HG03575 (cell line): ENCODE measurements around the gene VIPR2.

ENCODE experiments used
- ATAC-seq: cut with Tn5 transposase; IDR thresholded peaks from one replicate; pipeline ENCODE4 v1.9.1; 2021; ENCODE audit not compliant: unreplicated experiment, insufficient number of reproducible peaks, low FRiP score; ENCODE audit errors: extremely low read depth

VIPR2 gene

DNA sequence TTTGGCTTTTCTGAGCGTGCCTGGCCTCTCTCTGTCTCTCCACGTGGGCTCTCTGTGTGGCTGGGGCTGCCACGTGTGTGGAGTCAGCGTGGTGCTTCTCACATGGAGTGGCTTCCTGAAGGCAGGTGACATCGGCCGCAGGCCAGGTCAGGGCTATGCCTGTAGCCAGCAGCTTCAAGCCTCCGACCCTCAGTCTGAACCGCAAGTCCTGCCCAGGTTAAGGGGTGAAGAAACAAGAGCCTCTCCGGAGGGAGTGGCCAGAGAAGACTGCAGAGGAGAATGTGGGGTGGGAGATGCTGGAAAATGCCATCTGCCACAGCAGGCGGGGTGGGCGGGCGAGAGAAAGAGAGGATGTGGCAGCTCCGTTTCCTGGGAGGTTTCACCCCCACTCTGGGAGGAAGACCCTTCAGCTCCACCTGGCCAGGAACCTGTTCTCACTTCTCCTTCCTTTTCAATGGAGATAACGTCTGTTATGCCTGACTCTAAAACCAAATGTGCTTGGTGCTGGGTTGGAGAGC, 14.3 kb upstream of the VIPR2 start:
- no peak for ATAC-seq

DNA sequence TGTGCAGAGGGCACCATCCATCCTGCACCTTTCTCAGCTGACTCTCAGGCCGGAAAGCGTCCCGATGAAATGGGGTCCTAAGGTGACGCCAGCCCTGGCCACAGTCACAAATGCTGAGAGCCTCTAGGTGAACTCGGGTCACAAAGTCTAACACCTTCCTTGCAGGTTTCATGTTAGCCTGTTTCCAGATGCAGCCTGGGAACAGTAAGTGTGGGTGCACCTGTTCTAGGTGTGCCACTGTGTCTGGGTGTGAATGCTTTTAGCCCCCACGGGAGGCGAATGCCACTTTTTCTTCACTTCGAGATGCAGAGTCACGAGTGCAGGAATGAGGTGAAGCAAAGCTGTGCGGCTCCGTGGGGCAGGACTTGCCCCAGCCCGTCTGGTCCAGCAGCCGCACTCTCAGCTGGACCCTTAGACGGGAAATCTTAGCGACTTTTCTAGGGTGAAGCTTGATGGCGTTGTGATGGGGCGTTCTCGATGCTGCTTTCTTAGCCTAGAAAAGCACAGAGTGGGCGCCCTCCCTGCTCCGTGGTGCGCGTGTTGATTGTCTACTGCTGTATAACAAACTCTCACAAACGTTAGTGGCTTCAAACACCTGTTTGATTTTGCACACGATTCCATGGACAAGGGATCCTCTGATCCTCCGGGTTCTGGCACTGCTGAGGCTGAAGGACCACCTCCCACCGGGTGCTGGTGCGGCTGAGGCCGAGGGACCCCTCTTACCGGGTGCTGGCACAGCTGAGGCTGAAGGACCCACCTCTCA, 13.6 kb upstream of the VIPR2 start:
- ATAC-seq, result no peak

DNA sequence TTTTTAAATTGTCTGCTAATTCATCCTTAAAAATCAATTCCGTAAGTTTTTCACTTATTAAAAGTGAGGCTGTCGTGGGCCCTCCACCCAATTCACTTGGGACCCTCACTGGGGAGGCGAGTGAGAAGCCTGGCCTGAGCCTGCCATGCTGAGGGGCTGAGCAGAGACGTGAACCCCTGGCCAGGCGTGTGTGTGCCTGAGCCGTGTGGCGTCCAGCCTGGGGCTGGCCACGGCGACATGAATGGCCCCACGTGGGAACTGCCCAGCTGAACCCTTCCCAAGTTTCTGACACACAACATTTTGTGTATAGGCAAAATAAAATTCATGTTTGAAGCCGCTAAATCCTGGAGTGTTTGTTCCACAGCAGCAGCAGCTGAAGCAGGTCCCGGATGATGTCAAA, 13.0 kb upstream of the VIPR2 start:
- no peak for ATAC-seq

DNA sequence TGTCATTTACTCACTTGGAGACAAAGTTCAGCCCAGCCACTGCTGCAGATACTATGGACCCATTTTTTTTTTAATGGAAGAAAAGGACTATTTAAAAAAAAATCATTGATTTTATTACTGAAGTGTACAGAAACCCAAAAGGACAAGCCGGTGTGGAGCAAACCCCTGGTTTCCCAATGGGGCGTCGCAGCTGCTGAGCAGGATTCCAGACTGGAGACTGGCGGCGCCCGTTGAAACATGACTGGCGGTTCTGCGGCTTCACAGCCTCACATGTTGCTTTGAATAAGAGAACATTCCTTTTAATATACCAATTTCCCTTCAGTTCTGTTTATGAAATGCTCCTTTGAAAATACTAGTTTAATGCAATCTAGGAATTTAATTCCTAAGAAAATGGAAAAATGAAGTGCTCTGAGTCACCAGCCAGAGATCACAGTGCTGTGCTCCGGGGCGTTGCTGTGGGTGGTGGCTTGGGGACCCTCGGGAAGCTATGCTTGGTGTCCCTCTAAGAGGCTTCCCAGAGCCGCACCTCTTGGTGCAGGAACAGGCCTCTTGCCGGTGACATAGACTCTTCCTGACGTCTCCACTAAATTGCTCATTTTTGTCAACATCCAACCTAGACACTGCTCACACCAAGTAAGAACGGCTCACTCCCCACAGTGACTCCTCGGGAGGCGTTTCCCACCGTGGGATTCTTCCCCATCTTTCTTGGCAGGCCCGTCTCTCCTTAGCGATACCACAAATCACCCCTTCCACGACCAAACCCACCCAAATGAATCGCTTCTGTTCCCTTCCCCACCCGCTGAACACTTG, 12.0 kb upstream of the VIPR2 start:
- ATAC-seq, result no peak

DNA sequence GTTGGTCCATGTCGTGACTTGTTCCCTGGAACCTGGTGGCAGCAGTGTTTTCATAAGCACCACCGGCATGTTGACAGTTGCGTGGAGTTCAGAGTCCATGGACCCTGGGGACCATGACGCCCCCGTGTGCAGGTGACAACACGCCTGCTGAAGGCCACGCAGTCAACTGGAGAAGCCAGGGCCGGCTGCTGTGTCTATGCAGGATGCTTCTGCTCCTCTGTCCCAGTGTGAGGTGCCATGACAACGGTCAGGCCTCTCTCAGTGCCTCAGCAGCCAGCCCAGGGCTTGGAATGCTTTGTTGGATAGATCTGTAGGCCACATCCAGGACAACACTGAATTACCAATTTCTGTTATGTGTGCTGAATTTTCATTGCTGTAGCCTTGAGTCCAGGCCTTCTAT, 10.7 kb upstream of the VIPR2 start:
- ATAC-seq, result no peak

DNA sequence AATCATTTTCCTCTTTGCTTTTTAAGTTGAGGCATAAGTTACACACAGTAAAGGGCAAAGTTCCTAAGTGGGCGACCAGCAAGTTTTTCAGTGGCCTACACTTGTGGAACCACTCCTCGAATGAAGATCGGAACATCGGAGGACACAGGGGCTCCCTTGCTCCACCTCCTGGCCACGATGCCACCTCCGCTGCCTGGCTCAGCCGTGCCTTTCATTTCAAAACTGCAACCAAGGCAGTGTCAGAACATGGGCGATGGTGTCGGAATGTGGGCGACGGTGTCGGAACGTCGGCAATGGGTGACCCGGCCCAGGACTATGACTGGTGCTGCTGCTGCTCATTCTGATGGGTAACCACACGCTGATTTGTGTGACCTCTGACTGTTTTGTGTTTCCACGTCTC, 9.6 kb upstream of the VIPR2 start:
- no peak for ATAC-seq

DNA sequence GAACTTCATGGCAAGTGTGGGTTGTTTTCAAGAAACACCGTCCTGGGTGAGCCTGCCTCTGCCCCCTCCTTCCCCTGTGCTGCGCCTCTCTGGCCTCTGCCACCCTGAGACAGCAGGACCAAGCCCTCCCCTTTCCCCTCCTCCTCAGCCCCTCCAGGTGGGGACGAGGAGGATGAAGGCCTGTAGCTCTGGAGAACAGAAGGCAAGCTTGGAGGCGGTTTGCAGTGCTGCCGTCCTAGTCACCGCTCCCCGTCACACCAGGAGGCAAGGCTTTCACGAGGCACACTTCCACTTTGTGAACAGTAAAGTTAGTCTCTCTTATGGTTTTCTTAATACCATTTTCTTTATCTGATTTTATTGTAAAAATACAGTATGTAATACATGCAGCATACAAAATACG, 8.8 kb upstream of the VIPR2 start:
- no peak for ATAC-seq

DNA sequence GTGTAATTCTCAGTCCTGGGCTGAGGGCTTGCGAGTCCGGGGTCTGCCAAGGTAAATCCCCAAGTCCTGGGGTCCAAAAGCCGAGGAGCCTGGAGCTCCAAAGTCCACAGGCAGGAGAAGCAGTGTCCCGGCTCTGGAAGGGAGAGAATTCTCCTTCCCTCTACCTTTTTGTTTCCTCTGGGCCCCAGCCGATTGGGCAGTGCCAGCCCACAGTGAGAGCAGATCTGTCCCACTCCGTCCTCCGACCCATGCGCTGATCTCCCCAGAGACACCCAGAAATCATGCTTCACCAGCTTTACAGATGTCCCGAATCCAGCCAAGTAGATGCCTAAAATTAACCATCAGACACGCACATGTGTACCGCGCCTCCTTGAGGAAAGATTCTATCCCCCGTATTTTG, 8.1 kb upstream of the VIPR2 start:
- ATAC-seq, result no peak

DNA sequence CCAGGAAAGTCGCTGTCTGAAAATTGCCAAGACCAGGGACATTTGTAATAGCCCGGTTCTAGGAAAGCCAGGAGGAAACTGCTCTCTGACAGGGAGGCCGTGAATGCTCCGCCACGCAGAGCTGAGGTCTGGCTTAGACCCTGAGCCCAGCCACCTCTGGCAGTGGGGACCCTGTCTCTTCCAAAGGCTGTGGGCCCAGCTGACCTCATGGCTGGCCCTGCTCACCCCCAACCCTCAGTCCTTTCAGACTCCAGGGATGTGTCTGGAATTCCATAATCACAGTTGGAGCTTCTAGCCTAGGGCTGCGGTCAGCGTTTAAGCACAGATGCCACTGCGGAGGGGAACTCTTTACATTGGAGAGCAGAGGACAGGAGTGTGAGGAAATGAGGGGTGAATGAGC, 6.6 kb upstream of the VIPR2 start:
- ATAC-seq, result no peak

DNA sequence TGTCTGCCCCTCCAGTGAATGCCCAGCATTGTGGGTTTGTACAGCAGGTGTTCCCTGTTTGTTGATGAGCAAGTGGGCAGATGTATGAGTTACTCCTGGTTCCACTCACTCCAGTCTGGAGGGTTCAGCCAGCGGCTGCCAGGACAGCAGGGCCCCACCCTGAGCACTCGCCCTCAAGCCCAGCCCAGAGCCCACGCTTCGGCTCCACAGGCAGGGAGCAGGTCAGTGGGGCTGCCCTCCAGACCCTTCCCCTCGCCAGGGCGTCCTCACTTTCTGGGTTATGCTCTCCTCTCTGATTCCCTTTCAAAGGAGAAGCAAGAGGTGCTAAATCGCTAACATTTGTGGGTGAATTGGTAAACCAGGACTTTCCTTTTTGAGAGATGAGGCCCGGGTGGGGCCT, 4.8 kb upstream of the VIPR2 start:
- ATAC-seq, result no peak

DNA sequence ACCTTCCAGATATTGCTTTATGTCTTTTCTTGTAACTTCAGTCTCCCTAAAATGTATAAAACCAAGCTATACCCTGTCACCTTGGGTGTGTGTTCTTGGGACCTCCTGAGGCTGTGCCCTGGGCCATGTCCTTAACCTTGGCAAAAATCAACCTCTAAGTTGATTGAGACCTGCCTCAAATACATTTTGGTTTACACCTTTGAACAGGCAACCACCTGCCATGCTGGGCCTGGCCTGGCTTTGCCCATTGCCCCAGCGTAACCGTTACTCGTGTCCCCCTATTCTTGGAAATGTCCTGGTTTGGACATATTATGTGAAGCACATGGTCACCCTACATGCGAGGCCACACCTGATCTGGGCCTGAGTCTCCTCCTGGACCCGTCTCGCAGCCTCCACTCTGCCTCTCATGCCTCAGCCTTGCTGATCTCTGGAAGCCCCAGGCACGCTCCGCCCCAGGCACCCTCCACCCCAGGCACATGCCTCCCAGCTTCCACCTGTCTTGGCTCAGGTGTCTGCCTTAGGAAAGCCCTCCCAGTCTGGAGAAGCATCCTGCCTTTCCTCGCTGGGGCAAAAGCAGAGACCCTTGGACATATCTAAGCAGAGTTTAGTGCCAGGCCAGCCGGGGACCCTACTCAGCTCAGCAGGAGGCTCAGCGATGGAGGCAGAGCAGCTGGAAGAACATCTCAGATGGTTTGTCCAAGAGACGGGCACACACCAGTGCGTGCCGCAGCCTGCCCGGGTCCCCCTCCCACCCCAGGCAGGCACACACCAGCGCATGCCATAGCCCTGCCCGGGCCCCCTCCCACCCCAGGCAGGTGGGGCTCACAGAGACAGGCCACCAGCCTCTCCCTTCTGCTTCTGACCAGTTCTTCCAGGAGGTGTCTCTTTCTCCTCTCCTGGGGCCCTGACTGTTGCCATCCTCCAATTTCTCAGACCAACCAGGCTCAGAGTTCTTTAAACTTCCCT, 4.0 kb upstream of the VIPR2 start:
- no peak for ATAC-seq

DNA sequence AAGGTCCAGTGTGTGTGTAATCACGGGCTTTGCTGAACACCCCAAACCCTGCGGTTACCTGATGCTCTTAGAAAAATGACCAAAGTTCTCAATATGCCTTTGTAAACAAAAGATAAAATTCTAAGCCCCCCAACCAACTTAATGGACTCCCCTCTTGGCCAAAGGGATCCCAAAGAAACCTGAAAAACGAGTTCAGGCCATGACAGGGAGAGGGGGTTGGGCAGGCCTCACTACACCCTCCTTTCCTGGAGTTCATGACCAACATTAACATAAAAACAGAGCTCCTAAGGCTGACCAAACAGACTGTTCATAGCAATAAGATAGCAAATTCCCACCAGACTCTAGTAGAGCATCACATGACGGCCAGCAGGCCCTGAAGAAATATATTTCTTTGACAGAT, 3.0 kb upstream of the VIPR2 start:
- no peak for ATAC-seq

DNA sequence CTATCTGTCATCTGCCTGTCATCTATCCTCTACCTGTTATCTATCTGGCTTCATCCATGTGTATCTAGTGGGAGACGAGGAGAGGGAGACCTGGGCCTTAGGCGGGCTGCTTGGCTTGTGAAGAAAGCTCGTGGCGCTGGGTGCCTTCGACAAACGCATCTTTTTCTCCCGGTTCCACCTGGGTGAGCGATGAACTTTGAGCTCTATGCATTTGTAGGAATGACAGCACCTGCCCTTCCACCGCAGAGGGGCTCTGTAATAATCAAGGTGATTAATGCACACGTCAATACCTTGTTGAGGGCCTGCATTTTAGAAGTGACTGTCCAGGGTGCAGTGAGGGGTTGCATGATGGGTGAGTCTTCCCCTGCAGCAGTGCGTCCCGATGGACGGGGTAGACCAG, 2.6 kb upstream of the VIPR2 start:
- no peak for ATAC-seq

DNA sequence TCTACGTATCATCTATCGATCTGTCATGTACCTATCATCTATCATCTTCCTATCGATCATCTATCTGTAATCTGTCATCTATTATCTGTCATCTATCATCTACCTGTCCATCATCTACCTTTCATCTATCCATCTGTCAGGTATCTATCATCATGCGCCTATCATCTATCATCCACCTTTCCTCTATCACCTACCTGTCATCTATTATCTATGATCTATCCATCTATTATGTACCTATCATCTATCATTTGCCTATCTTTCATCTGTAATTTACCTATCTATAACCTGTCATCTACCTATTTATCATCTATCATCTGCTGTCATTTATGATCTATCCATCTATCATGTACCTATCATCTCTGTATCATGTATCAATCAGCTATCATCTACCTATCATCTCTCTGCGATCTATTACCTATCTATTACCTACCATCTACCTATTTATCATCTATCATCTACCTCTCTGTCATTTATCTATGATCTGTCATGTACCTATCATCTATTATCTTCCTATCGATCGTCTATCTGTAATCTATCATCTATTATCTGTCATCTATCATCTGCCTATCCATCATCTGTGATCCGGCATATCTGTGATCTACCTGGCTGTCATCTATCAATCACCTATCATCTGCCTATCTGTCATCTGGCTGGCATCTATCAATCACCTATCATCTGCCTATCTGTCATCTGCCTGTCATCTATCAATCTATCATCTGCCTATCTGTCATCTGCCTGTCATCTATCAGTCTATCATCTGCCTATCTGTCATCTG, 1.6 kb upstream of the VIPR2 start:
- ATAC-seq, result no peak

DNA sequence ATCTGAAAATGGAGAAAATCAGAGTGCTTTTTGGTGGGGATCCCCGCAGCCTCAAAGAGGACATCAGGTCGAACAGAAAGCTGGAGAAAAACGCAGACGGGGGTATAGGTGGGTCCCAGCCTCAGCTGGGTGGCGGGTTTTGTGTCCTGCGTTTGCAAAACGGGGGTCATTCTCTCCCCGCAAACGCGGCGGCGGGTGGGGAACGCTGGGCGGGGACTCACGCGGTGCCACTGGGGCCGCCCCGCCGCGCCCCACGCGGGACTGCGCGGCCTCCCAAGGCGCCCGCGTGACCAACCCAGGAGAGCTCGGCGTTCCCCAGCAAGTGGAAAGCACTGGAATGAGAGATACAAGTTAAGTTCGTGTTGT, 806 bp upstream of the VIPR2 start:
- ATAC-seq, result no peak

DNA sequence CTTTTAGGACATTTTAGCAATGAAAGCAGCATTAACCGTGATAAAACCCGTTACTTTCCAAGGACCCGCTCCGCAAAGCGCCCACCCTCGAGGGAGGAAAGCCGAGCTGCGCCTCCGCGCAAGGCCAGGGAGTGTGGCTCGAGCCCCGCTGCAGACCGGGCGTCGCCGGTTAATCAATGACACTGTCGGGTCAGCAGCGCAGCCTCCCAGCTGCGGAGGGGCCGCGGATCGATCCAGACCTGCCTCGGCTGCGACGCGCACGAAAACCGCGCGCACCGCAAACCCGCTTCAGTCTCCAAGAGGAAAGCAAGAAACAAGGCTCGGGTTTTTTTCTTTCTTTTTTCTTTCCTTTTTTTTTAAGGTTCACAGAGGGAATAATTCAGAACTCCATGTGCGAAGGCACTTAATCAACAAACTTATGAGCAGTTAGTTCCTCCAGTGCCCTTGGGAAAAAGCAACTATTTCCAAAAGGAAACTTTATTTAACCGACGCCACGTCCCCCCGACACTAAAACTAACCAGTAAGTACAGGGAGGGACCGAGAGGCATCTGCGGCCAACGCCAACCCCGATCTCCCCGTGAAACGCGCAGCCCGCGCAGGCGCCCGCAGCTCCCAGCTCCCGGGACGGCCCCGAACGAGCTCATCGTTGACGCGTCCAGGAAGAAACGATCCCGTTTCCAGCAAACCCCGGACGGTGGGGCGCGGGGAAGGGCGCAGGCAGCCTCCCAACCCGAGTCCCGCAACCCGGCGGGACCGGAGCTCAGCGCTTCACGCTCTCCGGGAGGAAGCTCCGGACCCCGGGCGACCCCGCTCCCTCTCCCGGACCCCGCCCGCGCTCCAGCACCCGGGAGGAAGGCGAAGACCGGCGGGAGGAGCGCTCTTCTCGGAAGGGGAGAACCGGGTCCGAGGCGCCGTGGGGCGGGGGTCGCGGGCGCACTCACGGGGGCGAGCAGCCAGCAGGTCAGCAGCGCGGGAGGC, 598 bp downstream of the VIPR2 start:
- no peak for ATAC-seq

DNA sequence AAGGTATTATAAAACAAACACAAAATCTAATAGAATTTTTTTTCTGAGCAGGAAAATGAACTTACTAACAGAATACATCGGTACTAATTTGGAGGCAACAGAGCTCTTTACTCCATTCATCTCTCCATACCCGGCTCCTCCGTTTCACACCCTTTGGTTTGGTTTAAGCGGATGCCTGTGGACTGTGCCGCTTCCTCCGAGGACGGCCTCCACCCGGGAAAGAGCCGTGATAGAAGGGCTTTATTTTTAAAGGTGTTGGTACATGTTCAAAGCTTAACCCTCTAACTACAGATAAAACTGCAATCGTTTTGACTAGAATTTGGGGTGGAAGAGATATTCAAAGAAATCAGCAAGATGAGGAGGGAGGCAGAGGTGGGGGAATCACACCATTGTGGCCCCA, 1.9 kb downstream of the VIPR2 start:
- no peak for ATAC-seq

DNA sequence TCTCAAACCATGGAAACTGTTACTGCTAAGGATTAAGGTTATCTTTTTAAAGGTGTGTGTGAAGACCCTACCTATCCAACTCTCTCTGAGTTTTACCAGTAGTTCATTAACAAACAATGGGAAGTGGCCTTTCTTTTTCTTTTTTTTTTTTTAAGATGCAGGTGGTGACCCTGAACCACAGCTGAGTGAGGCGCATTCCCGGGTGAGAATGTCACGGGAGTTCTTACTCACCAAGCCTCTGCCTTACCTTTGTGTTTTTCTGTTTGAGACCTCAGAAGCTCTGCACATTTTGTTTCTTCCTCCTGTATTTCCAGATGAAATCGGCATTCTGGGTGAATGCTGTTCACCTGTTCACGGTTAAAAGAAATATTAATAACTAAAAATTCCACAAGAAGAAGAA, 2.5 kb downstream of the VIPR2 start:
- no peak for ATAC-seq
